Measurements from ENCODE around the gene CLCNKB. TPM values are rescaled to one million over a fixed set of nuclear protein-coding genes. Genes with fewer than 3 reads are reported as not detected.

Gene CLCNKB
- total RNA-seq, 1 donor from 2014 or later, result 0.64 TPM

DNA sequence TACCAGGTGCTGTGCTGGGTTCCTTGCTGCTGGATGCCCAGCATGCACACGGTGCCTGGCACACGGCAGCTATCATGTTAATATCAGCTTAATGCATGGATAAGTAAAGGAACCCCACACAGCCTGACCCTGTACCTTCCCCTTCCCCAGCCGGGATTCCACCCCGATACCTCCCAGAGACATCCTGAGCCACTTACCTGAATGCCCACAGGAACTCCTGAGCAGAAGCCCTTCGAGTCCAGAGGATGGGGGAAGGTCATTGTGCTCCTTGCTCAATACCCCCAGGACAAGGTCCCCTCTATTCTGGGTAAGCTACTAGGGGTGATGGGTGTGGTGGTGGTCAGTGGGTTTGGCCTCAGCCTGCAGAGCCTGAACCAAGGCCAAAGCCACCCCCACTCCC, 28.5 kb downstream of the CLCNKB start:
- FAIRE-seq (no peak), DNase-seq (ENCODE audit: low read depth) (no peak)
- Histone ChIP-seq H3K4me2 (ENCODE audit: low read length) (no peak overlapping the region), H3K4me3 (ENCODE audit: insufficient read depth, low read depth, low read length) (no peak overlapping the region), H3K36me3 (ENCODE audit: insufficient read depth, low read length) (no peaks in the 10 kb centered on the region), H3K4me1 (ENCODE audit: insufficient read depth, low read length) (peaks cover 27% of the 10 kb centered on the region), H3K27me3 (ENCODE audit: insufficient read depth, low read length) (no peaks in the 10 kb centered on the region), H3K9me3 (ENCODE audit: insufficient read depth, low read depth, low read length) (no peaks in the 10 kb centered on the region), H3K79me2 (ENCODE audit: insufficient read depth, low read length) (no peaks in the 10 kb centered on the region), H3K9ac (ENCODE audit: low read length) (no peak overlapping the region), H4K20me1 (ENCODE audit: insufficient read depth, low read length) (no peaks in the 10 kb centered on the region), H3K27ac (ENCODE audit: low read depth, low read length) (no peak overlapping the region), H2AFZ (ENCODE audit: low read depth, low read length) (no peak overlapping the region)
- Mint-ChIP-seq H3K27ac (ENCODE audit: unreplicated experiment) (no peak overlapping the region), H3K4me3 (ENCODE audit: unreplicated experiment) (peak overlapping the region; percentile 9), H3K4me1 (ENCODE audit: low read depth, unreplicated experiment) (peaks cover 11% of the 10 kb centered on the region), H3K9me3 (ENCODE audit: unreplicated experiment) (no peaks in the 10 kb centered on the region), H3K27me3 (ENCODE audit: low read depth, unreplicated experiment) (peaks cover 39% of the 10 kb centered on the region), H3K36me3 (ENCODE audit: low read depth, unreplicated experiment) (no peaks in the 10 kb centered on the region)
- TF ChIP-seq EZH2 (IDR thresholded peaks at IDR 0.05; ENCODE audit: insufficient read depth, low read length), result no peak
- TF ChIP-seq, protein P1, sequence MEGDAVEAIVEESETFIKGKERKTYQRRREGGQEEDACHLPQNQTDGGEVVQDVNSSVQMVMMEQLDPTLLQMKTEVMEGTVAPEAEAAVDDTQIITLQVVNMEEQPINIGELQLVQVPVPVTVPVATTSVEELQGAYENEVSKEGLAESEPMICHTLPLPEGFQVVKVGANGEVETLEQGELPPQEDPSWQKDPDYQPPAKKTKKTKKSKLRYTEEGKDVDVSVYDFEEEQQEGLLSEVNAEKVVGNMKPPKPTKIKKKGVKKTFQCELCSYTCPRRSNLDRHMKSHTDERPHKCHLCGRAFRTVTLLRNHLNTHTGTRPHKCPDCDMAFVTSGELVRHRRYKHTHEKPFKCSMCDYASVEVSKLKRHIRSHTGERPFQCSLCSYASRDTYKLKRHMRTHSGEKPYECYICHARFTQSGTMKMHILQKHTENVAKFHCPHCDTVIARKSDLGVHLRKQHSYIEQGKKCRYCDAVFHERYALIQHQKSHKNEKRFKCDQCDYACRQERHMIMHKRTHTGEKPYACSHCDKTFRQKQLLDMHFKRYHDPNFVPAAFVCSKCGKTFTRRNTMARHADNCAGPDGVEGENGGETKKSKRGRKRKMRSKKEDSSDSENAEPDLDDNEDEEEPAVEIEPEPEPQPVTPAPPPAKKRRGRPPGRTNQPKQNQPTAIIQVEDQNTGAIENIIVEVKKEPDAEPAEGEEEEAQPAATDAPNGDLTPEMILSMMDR (IDR thresholded peaks at IDR 0.05; ENCODE audit: insufficient read depth, low read depth, low read length), result no peak

DNA sequence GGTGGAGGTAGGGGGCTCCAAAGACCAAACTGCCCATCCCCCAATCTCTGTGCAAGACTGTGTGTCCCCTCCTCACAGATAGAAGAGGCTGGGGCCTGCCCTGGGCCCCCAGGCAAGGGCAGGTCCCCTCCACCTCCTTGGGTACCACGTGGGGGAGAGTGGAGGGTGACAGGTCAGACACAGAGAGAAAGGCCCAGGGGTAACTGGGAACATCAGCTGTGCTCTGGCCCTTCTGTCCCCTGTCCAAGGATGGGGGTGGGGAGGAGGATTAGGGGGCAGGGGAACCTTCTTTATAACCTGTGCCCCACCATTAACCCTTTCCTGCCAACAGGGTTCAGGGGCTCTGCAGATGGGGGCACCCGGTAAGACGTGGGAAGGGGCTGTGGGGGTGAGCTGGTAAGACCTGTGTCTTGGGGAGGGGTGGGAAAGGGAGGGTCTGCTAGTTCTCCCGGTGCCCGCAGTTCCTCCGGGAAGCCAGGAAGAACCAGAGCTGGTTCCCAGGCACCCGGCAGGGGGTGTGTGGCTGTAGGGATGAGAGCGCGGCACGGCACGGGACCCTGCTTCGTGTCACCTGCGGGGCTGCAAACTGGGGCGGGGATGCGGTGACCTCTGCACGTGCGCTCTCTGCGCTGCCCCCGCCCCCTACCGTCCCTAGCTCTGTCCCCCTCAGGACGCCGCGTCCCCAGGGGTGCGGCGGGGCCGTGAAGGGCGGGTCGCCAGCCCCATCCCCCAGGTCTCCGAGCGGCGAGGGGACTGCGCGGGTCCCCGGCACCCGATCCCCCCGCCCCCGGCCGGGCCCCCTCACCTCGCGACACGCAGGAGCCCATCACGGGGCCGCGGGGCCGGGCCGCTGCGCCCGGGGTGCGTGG, 29.3 kb downstream of the CLCNKB start:
- no peaks in the 10 kb centered on the region for H3K79me2 ChIP-seq (ENCODE audit: insufficient read depth, low read length)
- FAIRE-seq (no peak), DNase-seq (ENCODE audit: low read depth) (no peak)
- H3K4me2 ChIP-seq (ENCODE audit: low read length), result peak overlapping the region; percentile 84
- Mint-ChIP-seq H3K27me3 (ENCODE audit: low read depth, unreplicated experiment) (peaks cover 36% of the 10 kb centered on the region), H3K36me3 (ENCODE audit: low read depth, unreplicated experiment) (no peaks in the 10 kb centered on the region), H3K27ac (ENCODE audit: unreplicated experiment) (no peak overlapping the region), H3K4me3 (ENCODE audit: unreplicated experiment) (no peak overlapping the region), H3K4me1 (ENCODE audit: low read depth, unreplicated experiment) (peaks cover 5% of the 10 kb centered on the region), H3K9me3 (ENCODE audit: unreplicated experiment) (no peaks in the 10 kb centered on the region)
- H3K4me3 ChIP-seq (ENCODE audit: insufficient read depth, low read depth, low read length), result no peak overlapping the region
- no peaks in the 10 kb centered on the region for H3K9me3 ChIP-seq (ENCODE audit: insufficient read depth, low read depth, low read length)
- H3K4me1 ChIP-seq (ENCODE audit: insufficient read depth, low read length), result peaks cover 32% of the 10 kb centered on the region
- peak overlapping the region; percentile 68 for H2AFZ ChIP-seq (ENCODE audit: low read depth, low read length)
- H3K27me3 ChIP-seq (ENCODE audit: insufficient read depth, low read length), result no peaks in the 10 kb centered on the region
- TF ChIP-seq, protein P1 (IDR thresholded peaks at IDR 0.05; ENCODE audit: insufficient read depth, low read depth, low read length), result no peak
- TF ChIP-seq EZH2 (IDR thresholded peaks at IDR 0.05; ENCODE audit: insufficient read depth, low read length), result peak; percentile 34
- H4K20me1 ChIP-seq (ENCODE audit: insufficient read depth, low read length), result no peaks in the 10 kb centered on the region
- peak overlapping the region; percentile 40 for H3K9ac ChIP-seq (ENCODE audit: low read length)
- no peaks in the 10 kb centered on the region for H3K36me3 ChIP-seq (ENCODE audit: insufficient read depth, low read length)
- no peak overlapping the region for H3K27ac ChIP-seq (ENCODE audit: low read depth, low read length)
